Ectodermal cell (in vitro differentiated cells): ENCODE data around the gene PALLD.
"Not testable (repeated sequence)": the region's sequence is repeated elsewhere in the genome, so short reads cannot be mapped to it uniquely, and the experiment has no call there.

Experiments used
- H3K27ac ChIP-seq: 2 replicates; pipeline ENCODE4 v1.7.0; 2013; ENCODE audit warnings: mild to moderate bottlenecking, low read depth, low read length; ENCODE audit not compliant: insufficient read depth, poor library complexity, severe bottlenecking
- H3K27me3 ChIP-seq: 2 replicates; pipeline ENCODE4 v1.7.0; 2013; ENCODE audit warnings: mild to moderate bottlenecking, low read length; ENCODE audit not compliant: insufficient read depth, control insufficient read depth, poor library complexity, severe bottlenecking
- H3K36me3 ChIP-seq: one replicate; pipeline ENCODE4 v1.7.0; 2013; ENCODE audit warnings: low read length; ENCODE audit not compliant: control insufficient read depth, insufficient read depth
- H3K4me1 ChIP-seq: one replicate; pipeline ENCODE4 v1.7.0; 2013; ENCODE audit warnings: low read length; ENCODE audit not compliant: control insufficient read depth, insufficient read depth
- H3K4me3 ChIP-seq: 2 replicates; pipeline ENCODE4 v1.7.0; 2013; ENCODE audit warnings: low read depth, low read length, control low read depth; ENCODE audit not compliant: insufficient read depth
- H3K9me3 ChIP-seq: 2 replicates; pipeline ENCODE4 v1.7.0; 2013; ENCODE audit warnings: mild to moderate bottlenecking, low read length, moderate library complexity; ENCODE audit not compliant: control insufficient read depth
- WGBS, 2 experiments: methylation state at CpG; one replicate each; pipeline ENCODE4 v1.1.7; 2013; ENCODE audit warnings: missing lambda C conversion rate in 2 of 2; 5-methylcytosine and 5-hydroxymethylcytosine counted together

Gene PALLD

DNA sequence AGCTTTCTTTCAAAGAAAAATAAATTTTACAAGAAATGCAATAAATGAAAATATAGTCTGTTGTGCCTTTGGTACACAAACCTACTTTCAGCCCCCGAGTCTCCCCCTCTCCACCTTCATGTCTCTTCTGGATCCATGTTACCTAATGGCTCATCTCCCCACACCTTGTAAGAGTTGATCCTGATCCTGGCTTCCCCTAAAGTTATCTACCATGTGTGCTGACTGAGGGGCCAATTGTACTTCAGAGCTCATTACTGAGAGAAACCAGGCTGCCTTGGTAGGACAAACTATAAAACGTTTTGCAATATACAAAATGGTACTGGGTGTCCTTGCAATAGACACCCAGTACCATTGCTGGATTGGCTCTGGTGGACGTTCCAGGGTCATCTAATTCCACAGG lies 11.8 kb downstream of the PALLD start:
- Histone ChIP-seq H3K4me3 (no peak overlapping the region), H3K27me3 (no peaks in the 10 kb centered on the region), H3K36me3 (no peaks in the 10 kb centered on the region), H3K27ac (no peak overlapping the region), H3K4me1 (no peaks in the 10 kb centered on the region), H3K9me3 (no peaks in the 10 kb centered on the region)
- 77 to 89% methylated on average over 3 of the region's 3 CpGs for WGBS, 2 experiments

DNA sequence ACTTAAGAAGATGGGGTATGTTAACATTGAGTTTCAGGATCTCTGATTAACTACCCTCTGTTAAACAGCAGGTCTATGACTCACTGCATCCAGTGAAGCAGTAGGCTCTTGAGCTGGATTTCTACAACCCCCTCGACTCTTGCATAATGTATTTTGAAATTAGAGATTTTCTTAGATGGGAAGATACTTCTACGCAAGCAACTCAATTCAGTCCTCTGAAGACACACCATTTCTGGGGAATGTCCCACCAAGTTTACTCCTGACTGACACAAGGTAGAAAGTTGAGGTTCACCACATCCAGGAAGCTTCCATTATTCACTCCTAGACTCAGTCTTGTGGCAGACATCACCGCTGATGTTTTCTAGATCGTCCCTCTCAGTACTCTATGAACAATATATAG lies 12.9 kb downstream of the PALLD start:
- Histone ChIP-seq H3K4me3 (no peak overlapping the region), H3K9me3 (no peaks in the 10 kb centered on the region), H3K36me3 (no peaks in the 10 kb centered on the region), H3K27me3 (no peaks in the 10 kb centered on the region), H3K27ac (no peak overlapping the region), H3K4me1 (no peaks in the 10 kb centered on the region)
- 96 to 100% methylated on average over 3 to 4 of the region's 4 CpGs for WGBS, 2 experiments

DNA sequence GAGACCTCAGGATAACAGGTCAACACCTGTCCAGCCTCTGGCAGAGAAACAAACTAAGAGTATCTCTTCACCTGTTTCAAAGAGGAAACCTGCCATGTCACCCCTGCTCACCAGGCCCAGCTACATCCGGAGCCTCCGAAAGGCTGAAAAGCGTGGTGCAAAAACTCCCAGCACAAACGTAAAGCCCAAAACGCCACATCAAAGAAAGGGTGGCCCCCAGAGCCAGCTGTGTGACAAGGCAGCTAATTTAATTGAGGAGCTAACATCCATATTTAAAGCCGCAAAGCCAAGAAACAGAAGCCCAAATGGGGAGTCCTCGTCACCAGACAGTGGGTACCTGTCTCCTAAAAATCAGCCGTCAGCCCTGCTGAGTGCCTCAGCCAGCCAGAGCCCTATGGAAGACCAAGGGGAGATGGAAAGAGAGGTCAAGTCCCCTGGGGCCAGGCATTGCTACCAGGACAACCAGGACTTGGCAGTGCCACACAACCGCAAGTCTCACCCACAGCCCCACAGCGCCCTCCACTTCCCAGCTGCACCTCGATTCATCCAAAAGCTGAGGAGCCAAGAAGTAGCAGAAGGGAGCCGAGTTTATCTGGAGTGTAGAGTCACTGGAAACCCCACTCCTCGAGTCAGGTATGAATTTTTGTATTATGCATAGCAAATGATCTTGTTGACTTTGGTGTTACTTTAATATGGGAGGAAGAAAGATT lies 15.1 kb downstream of the PALLD start:
- H3K4me3 ChIP-seq, result no peak overlapping the region
- no peaks in the 10 kb centered on the region for H3K36me3 ChIP-seq
- 89 to 91% methylated on average over 13 of the region's 13 CpGs for WGBS, 2 experiments
- no peak overlapping the region for H3K27ac ChIP-seq
- H3K4me1 ChIP-seq, result no peaks in the 10 kb centered on the region
- H3K27me3 ChIP-seq, result no peaks in the 10 kb centered on the region
- no peaks in the 10 kb centered on the region for H3K9me3 ChIP-seq

DNA sequence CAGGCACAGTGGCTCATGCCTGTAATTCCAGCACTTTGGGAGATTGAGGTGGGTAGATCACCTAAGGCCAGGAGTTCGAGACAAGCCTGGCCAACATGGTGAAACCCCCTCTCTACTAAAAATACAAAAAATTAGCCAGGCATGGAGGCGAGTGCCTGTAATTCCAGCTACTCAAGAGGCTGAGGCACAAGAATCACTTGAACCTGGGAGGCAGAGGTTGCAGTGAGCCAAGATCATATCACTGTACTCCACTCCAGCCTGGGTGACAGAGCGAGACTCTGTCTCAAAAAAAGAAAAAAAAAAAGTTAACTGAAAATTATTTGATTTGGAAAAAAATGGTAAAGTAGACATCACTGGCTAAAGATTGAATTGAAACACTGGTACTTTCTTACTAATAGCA lies 17.0 kb downstream of the PALLD start:
- not testable (repeated sequence) for H3K27me3 ChIP-seq, H3K4me1 ChIP-seq, H3K4me3 ChIP-seq, H3K36me3 ChIP-seq, H3K9me3 ChIP-seq, H3K27ac ChIP-seq
- 84 to 92% methylated on average over 3 of the region's 3 CpGs for WGBS, 2 experiments

DNA sequence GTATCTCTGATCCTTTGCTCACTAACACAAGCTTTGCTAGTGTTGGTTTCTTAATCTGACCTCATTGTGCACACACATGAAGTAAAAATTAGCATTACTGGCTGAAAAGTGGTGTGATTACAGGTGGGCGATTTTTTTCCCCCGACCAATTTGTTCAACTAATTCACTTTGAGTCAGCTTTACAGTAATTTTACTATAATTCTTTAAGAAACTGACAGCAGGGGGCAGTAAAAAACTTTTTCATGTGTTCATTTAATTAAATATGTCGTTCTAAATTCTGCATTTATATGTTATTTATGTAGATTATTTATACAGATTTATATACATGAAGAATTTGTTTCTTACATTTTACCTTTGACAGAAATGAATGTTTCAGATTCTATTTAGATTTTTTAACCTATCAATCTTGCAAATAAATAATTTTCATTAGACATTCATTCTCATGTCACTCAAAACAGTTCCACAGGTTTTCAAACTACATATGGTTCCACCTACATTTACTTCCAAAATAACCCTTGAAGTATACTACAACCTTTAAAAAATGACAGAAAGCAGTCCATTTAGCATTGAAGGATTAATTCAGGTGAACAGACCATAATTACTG lies 17.5 kb downstream of the PALLD start:
- H3K27ac ChIP-seq, result no peak overlapping the region
- WGBS, 2 experiments, result 75 to 100% methylated on average over 1 to 2 of the region's 3 CpGs

DNA sequence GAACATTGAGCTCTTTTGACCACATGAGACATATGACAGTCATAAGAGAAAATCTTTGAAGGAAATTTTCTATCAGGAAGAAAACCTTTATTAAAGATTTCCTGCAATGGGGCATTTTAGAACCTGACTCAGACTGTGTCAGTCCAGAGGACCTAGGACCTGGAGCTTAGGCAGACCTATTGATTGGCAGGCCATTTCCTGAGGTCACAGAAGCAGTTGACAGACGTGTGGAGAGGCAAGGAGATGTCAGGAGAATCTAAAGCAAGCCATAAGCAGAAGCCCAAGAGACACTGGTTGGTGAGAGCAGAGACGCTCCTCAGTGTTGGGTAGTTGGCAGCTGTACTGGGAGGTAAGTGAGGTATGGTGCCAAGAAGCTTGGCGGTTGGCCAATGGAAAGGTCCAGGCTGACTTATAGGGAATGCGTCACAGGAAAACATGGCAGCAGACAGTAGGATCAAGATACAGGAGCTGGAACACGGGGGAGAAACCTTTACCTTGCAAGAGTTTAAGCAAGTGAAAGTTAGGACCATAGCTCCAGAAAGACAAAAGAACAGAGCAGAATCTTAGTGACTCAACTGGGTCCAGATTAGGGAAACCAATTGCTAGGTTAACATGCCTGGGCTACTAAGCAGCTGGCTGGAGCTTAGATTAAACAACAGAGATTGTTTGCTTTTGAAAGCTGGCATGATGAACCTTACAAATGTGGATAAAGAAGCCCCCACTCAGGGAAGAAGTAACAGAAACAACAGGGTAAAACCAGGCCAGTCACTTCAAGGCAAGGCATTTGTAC lies 18.6 kb downstream of the PALLD start:
- no peaks in the 10 kb centered on the region for H3K27me3 ChIP-seq
- no peak overlapping the region for H3K27ac ChIP-seq
- H3K9me3 ChIP-seq, result no peaks in the 10 kb centered on the region
- WGBS, 2 experiments, result 95% methylated on average over 5 of the region's 5 CpGs
- no peak overlapping the region for H3K4me3 ChIP-seq
- no peaks in the 10 kb centered on the region for H3K4me1 ChIP-seq
- H3K36me3 ChIP-seq, result no peaks in the 10 kb centered on the region

More for the DNA sequence above, 17.5 kb downstream of the PALLD start:
- no peak overlapping the region for H3K4me3 ChIP-seq
- no peaks in the 10 kb centered on the region for H3K36me3 ChIP-seq
- H3K4me1 ChIP-seq, result no peaks in the 10 kb centered on the region
- H3K27me3 ChIP-seq, result no peaks in the 10 kb centered on the region
- no peaks in the 10 kb centered on the region for H3K9me3 ChIP-seq

DNA sequence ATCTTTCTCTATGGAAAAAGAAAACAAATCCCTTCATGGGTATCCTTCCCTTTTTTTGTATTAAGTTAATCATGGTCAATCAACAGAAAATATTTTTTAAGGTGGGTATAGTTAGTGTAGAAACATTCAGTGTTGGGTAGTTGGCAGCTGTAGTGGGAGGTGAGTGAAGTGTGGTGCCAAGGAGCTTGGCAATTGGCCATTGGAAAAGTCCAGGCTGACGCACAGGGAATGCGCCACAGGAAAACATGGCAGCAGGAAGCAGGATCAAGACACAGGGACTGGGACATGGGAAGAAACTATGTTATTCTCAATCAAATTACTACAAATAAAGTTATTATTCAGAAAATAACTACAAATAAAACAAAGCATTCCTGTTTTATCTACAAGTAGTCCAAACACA lies 20.0 kb downstream of the PALLD start:
- Histone ChIP-seq H3K9me3 (no peaks in the 10 kb centered on the region), H3K4me3 (no peak overlapping the region), H3K27ac (no peak overlapping the region), H3K4me1 (no peaks in the 10 kb centered on the region), H3K36me3 (no peaks in the 10 kb centered on the region), H3K27me3 (no peaks in the 10 kb centered on the region)
- 97 to 100% methylated on average over 2 of the region's 2 CpGs for WGBS, 2 experiments

DNA sequence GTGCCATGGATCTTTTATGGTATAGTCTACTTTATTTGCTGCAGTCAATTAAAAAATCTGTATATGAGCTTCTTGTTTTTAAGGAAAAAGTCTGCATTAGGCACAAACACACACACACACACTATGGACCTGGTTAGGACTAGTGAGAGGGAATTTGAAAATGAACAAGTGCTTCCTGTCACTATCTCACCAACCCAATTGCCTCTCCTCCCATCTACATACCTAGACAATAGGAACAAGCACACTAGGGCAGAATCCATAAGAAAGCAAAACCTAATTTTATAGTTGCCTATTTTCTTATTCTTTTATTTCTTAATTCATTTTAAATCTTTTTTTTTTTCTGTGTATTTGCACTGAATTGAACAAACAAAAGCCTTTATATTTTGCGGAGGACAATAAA lies 22.7 kb downstream of the PALLD start:
- WGBS, 2 experiments, result 78 to 88% methylated on average over 1 of the region's 1 CpG
- no peaks in the 10 kb centered on the region for H3K9me3 ChIP-seq
- H3K27me3 ChIP-seq, result no peaks in the 10 kb centered on the region
- no peak overlapping the region for H3K4me3 ChIP-seq
- no peaks in the 10 kb centered on the region for H3K36me3 ChIP-seq
- H3K27ac ChIP-seq, result no peak overlapping the region
- no peaks in the 10 kb centered on the region for H3K4me1 ChIP-seq

DNA sequence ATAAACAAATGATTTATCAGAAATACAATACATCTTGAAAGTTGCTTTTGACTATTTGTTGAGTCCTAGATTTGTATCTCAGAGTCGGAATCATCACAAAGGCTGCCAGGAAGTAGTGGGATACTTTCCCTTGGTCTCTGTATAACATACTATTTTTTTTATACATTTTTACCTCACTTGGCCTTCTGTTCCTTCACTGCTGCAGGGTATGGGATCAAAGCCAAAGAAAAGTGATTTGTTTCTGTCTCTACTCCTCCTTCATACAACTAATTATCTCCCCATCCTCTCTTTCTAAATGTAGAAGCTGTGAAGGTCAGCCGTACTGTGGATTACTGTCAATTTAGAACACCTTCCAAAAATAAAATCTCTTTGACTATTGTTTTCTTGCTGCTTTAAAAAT lies 24.9 kb downstream of the PALLD start:
- 70 to 78% methylated on average over 1 to 2 of the region's 2 CpGs for WGBS, 2 experiments
- Histone ChIP-seq H3K4me3 (no peak overlapping the region), H3K9me3 (no peaks in the 10 kb centered on the region), H3K27me3 (no peaks in the 10 kb centered on the region), H3K27ac (no peak overlapping the region), H3K4me1 (no peaks in the 10 kb centered on the region), H3K36me3 (no peaks in the 10 kb centered on the region)

DNA sequence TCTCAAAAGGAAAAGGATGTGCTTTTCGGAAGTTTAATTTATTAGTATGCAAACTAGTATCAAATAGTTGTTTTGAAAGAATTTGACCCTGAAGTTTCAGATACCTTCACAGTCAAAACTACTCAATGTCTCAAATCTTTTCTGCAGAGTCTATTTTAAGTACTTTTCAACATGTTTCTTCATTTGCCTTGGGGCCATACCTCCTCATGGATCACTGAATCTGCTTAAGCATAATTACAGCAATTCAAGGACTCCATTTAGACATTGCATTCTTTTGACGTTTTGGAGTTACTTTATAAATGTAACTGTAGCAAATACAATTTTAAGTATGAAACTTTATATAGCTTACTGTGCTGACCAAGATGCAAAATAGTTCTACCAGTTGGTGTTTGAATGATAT lies 25.5 kb downstream of the PALLD start:
- H3K27ac ChIP-seq, result no peak overlapping the region
- 90% methylated on average over 1 of the region's 2 CpGs; no CpG with 5 or more reads in 1 of the 2 experiments for WGBS, 2 experiments

More for the DNA sequence above, 25.5 kb downstream of the PALLD start:
- Histone ChIP-seq H3K27me3 (no peaks in the 10 kb centered on the region), H3K9me3 (no peaks in the 10 kb centered on the region), H3K36me3 (no peaks in the 10 kb centered on the region), H3K4me1 (no peaks in the 10 kb centered on the region), H3K4me3 (no peak overlapping the region)
